Calu3 (cell line): Measurements from ENCODE around the gene CEBPZ. TPM values are rescaled to one million over a fixed set of nuclear protein-coding genes. Genes with fewer than 3 reads are reported as not detected.

Experiments
- BruUV-seq: library from RNA; stranded (reverse); fragments of 400-500 nt; replicated peaks from 2 replicates; lab custom pipeline; 2021; lab: Mats Ljungman, UMichigan
- CTCF ChIA-PET: fragments of 300-600 bp; sonication (Branson Sonifier 250); formaldehyde crosslinking; loops from one replicate; lab custom pipeline; 2022; ENCODE audit warnings: antibody characterized with exemption; lab: Charles Lee
- DNase-seq: peaks from one replicate; pipeline ENCODE4 v3.0.0; 2022
- H3K27ac Mint-ChIP-seq: one replicate; pipeline ENCODE4 v1.8.0; 2022; ENCODE audit warnings: mixed read lengths; ENCODE audit not compliant: unreplicated experiment
- H3K27me3 Mint-ChIP-seq: one replicate; pipeline ENCODE4 v1.8.0; 2022; ENCODE audit warnings: mixed read lengths; ENCODE audit not compliant: unreplicated experiment
- H3K36me3 Mint-ChIP-seq: one replicate; pipeline ENCODE4 v1.8.0; 2022; ENCODE audit warnings: mild to moderate bottlenecking, moderate library complexity, mixed read lengths; ENCODE audit not compliant: insufficient read depth, unreplicated experiment
- H3K4me1 Mint-ChIP-seq: one replicate; pipeline ENCODE4 v1.8.0; 2022; ENCODE audit warnings: mild to moderate bottlenecking, low read depth, mixed read lengths; ENCODE audit not compliant: unreplicated experiment
- H3K4me3 Mint-ChIP-seq: one replicate; pipeline ENCODE4 v1.8.0; 2022; ENCODE audit warnings: mild to moderate bottlenecking, low read depth, moderate library complexity, mixed read lengths; ENCODE audit not compliant: unreplicated experiment
- H3K9me3 Mint-ChIP-seq: one replicate; pipeline ENCODE4 v1.8.0; 2022; ENCODE audit warnings: low read depth, mixed read lengths; ENCODE audit not compliant: unreplicated experiment
- intact Hi-C: fragments of 100-400 bp; cut with micrococcal nuclease; formaldehyde crosslinking; loops from one replicate; pipeline ENCODE4 v1.10.0; 2022; ENCODE audit not compliant: unreplicated experiment
- total RNA-seq: library from RNA; stranded (reverse); gene quantifications from 2 replicates; pipeline ENCODE4 v1.2.3, GENCODE V29; 2022
- TF ChIP-seq, protein P1 (sequence below): fragments of 200-600 bp; IDR thresholded peaks from one replicate; pipeline ENCODE4 v1.8.0; 2022; ENCODE audit warnings: antibody characterized with exemption; ENCODE audit not compliant: unreplicated experiment

The CEBPZ gene
- total RNA-seq, 1 experiment from 2014 or later, result 60.7 TPM

DNA sequence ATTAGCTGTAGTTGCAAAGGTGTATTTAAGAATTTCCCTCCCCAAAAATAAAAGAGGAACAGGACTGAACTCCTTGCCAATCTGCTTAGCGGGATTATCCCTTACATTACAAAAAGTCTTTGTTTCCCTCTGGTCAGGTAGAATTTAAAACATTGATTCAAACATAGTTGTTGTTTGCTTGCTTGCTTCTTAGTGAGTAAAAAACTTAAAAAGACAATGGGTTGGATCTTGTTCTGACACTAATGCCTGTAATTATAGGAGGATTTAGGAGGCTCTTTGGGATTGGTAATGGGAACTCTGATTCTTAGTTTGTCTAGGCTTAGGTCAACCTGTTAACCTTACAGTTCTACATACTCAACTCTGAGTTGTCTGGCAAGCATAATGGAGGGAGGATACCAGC lies 38.8 kb downstream of the CEBPZ start:
- peaks cover 19% of the 10 kb centered on the region for H3K4me1 Mint-ChIP-seq
- CTCF ChIA-PET, result no interaction called here

DNA sequence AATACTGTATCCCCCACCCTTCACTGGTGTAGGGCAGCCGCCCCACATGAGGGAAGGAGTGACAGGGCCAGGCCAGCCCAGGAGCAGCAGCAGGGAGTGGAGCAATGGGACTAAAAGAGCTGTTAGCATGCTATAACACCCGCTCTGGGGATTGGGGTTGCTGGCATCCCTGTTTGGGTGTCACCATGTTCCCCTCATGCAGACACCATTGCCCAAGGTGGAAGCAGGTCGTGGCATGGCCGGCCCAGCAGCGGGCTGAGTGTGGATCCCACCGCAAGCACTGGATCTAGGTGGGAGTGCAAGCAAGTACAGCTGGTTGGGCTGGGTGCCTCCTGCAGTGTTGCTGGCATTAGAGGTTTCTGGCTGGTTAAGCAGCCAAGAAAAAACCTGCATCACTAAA lies 39.6 kb downstream of the CEBPZ start:
- H3K27ac Mint-ChIP-seq, result no peak overlapping the region
- H3K4me1 Mint-ChIP-seq, result peaks cover 19% of the 10 kb centered on the region
- H3K4me3 Mint-ChIP-seq, result no peak overlapping the region
- CTCF ChIA-PET, result no interaction called here
- peaks cover 2% of the 10 kb centered on the region for H3K9me3 Mint-ChIP-seq
- no peak for DNase-seq
- H3K36me3 Mint-ChIP-seq, result peaks cover 14% of the 10 kb centered on the region
- intact Hi-C loops, result no loop called here
- no peaks in the 10 kb centered on the region for H3K27me3 Mint-ChIP-seq
- BruUV-seq, result no TSS peak
- TF ChIP-seq, protein P1, sequence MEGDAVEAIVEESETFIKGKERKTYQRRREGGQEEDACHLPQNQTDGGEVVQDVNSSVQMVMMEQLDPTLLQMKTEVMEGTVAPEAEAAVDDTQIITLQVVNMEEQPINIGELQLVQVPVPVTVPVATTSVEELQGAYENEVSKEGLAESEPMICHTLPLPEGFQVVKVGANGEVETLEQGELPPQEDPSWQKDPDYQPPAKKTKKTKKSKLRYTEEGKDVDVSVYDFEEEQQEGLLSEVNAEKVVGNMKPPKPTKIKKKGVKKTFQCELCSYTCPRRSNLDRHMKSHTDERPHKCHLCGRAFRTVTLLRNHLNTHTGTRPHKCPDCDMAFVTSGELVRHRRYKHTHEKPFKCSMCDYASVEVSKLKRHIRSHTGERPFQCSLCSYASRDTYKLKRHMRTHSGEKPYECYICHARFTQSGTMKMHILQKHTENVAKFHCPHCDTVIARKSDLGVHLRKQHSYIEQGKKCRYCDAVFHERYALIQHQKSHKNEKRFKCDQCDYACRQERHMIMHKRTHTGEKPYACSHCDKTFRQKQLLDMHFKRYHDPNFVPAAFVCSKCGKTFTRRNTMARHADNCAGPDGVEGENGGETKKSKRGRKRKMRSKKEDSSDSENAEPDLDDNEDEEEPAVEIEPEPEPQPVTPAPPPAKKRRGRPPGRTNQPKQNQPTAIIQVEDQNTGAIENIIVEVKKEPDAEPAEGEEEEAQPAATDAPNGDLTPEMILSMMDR, result no peak

More for the DNA sequence above, 38.8 kb downstream of the CEBPZ start:
- Mint-ChIP-seq H3K9me3 (peaks cover 2% of the 10 kb centered on the region), H3K27ac (no peak overlapping the region), H3K27me3 (no peaks in the 10 kb centered on the region), H3K4me3 (no peak overlapping the region), H3K36me3 (peaks cover 22% of the 10 kb centered on the region)
- DNase-seq, result no peak
- intact Hi-C loops, result no loop called here
- no TSS peak for BruUV-seq
- TF ChIP-seq, protein P1, result no peak

DNA sequence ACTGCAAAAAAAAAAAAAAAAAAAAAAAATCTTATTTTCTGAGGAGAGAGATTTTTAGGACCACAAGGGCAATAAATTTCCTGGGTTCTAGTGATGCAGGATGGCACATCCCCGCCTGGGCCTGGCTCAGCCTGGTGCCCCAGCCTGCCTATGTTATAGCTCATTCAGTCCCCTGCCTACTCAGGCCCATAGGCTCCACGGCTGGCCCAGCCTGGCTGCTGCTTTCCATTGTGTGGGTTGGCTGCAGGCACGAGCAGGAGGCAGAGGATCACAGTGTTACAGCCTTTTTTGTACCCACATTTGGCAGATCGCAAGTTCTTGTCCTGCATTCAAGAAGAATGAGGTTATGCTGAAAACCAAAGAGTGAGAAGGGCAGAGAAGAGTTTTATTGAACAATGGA lies 40.1 kb downstream of the CEBPZ start:
- H3K27me3 Mint-ChIP-seq, result no peaks in the 10 kb centered on the region
- no peak overlapping the region for H3K27ac Mint-ChIP-seq
- H3K4me1 Mint-ChIP-seq, result peaks cover 19% of the 10 kb centered on the region
- no peak overlapping the region for H3K4me3 Mint-ChIP-seq
- H3K9me3 Mint-ChIP-seq, result peaks cover 2% of the 10 kb centered on the region
- intact Hi-C loops, result no loop called here
- DNase-seq, result no peak
- no TSS peak for BruUV-seq
- H3K36me3 Mint-ChIP-seq, result peaks cover 9% of the 10 kb centered on the region
- CTCF ChIA-PET, result no interaction called here
- TF ChIP-seq, protein P1, result no peak

DNA sequence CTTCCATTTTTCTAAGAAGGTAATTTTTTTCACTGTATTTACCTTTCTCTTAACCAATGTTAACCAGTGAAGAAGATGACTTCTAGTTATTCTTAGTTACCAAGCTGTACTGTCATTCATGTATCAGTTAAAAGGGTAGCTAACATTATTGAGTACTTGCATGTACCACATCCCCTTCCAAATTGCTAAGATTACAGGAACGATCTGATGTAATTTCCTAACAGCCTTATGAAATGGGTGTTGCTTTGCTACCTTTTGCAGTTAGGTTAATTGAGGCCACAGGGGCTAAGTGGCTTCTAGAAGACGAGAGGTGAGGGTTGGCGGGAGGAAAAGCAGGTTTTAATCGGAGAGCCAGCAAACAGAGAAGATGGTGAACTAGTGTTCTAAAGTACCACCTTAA lies 41.1 kb downstream of the CEBPZ start:
- Mint-ChIP-seq H3K27me3 (no peaks in the 10 kb centered on the region), H3K4me3 (no peak overlapping the region), H3K36me3 (peaks cover 6% of the 10 kb centered on the region), H3K4me1 (peaks cover 19% of the 10 kb centered on the region), H3K27ac (peak overlapping the region; percentile 94), H3K9me3 (no peaks in the 10 kb centered on the region)
- BruUV-seq, result no TSS peak
- TF ChIP-seq, protein P1, result no peak
- CTCF ChIA-PET, result interaction anchor here (0.9 kb wide), 1 partner anchor 12 kb away, joined by 3 read pairs; no protein-coding TSS in a partner anchor
- no peak for DNase-seq
- intact Hi-C loops, result no loop called here
